Renal pelvis (tissue), 4 donors: ENCODE measurements around the gene GTF2F1. TPM values are rescaled to one million over a fixed set of nuclear protein-coding genes. Genes with fewer than 3 reads are reported as not detected.
"Not testable (repeated sequence)": the region's sequence is repeated elsewhere in the genome, so short reads cannot be mapped to it uniquely, and the experiment has no call there.

Experiments used
- DNase-seq: peaks from one replicate; pipeline ENCODE4 v3.0.0-alpha.2; 2013
- polyA plus RNA-seq, 3 donors: library from polyadenylated mRNA; unstranded; fragments of 120-200 nt; gene quantifications; one replicate each; pipeline ENCODE4 v1.2.1, GENCODE V29; 2013; ENCODE audit not compliant: insufficient read length in 3 of 3

Gene GTF2F1
- polyA plus RNA-seq, 3 donors = 91.7 to 102 (median 100) TPM

DNA sequence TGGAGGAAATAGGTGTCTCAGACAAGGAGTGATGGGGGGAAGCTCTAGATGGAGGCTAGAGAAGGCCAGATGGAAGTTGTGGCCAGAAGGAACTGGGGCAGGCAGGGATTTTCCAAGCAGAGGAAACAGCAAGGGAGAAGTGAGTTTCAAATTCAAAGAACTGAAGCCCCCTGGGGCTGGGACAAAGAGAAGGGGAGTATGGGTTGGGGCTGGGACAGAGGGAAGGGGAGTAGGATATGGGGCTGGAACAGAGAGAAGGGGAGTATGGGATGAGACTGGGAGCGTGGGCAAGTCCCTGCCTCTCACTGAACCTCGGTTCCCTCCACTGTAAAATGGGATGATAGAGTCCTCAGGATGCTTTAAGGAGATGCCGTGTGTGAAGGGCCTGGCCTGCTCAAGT, 1.9 kb upstream of the GTF2F1 start:
- DNase-seq = no peak

GRCh38 chr19:6393983-6394412, 1.0 kb upstream of the GTF2F1 start:
- no peak for DNase-seq

DNA sequence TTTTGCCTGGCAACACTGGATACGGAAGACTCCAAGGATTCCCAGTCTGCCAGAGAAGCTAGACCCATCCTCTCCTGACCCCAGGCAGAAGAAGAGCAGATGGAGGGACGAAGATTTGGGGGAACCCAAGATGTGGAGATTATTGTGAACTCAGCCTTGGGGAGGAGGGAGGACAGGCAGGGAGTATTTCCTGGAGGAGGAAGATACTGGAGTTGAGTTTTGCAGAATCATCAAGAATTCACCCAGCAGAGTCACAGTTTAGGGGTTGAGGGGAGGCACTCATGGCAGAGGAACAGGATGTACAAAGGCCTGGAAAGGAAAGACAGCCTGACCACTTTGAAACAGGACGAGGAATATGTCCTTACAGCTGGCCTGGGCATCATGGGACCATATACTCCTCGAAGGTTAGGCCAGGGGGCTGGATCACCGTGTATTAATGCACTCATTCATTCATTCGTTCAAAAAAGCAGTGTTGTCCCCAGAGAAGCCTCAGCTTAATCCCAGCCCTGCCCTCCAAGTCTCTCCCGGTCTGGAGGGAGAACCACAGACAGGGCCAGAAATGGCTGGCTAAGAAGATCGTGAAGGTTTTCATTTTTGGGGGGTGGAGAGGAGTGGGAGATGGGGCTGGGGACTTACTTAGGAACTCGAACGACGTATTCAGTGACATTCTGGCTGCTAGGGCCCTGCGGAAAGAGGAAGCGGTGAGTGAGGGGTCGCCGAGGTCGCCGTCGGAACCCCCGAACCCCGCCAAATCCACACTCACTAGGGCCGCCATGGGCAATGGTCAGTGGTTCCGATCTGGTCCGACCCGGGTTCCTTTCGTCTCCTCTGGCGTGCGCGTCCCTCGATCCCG, 517 bp downstream of the GTF2F1 start:
- no peak for DNase-seq

DNA sequence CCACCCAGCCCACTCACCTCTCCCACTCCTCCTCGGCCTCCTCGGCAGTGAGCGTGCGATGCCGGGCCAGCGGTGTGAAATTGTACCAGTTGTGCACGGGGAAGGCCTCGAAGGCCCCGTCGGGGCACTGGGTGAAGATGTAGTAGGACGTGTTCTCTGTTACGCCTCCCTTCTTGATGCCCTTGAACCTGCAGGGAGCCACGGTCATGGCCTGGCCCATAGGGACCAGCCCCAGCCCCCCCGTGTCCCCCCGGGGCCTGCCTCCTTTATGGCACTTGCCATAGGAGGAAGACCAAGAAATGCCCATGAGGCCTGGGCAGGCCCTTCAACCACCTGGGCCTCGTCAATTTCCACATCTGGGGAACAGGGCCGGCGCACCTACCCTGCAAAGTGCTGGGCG, 5.6 kb downstream of the GTF2F1 start:
- DNase-seq = no peak

DNA sequence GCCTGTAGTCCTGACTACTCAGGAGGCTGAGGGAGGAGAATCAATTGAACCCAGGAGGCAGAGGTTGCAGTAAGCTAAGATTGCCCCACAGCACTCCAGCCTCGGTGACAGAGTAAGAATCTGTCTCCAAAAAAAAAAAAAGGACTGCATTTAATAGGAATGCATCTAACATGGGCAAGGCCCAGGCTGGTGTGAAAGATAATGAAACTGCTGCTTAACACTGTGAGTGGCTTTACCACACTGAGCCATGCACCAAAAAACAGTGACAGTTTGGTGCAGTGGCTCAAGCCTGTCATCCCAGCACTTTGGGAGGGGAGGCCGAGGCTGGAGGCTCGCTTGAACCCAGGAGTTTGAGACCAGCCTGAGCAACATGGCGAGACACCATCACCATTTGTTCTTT, 8.6 kb downstream of the GTF2F1 start:
- no peak for DNase-seq

- DNase-seq = no peak
Measured at GRCh38 chr19:6383188-6383587, 9.8 kb downstream of the GTF2F1 start.

DNA sequence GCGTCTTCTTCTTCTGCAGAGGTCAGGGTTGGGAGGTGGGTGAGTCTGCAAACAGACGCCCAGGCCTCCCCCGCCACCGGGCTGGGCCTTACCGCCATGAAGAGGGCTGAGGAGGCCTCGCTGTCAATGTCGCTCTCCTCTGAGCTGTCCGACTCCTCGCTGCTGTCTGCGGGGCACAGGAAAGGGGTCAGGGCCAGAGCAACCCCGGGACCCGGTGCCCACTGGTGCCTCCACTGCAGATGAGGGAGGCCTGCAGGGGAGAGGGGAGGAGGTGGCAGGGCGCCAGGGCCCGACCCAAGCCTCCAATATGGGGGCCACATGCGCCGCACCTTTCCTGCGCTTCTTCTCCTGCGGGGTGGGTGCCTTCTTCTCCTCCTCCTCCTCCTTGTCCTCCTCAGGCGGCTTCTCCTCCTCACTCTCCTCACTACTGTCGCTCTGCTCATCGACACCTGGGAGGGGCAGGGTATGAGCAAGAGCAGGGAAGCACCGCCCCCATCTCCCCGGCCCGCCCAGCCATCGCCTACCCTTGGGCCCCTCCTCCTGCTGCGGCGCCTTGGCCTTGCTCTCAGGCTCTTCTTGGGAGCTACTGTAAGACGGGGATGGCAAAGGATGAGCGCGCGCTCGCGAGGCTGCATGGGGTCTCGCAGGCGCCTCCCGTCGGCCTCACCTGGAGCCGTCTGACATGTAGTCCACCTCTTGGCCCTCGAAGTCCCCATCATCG, 11.8 kb downstream of the GTF2F1 start:
- DNase-seq = no peak

- no peak for DNase-seq
Measured at GRCh38 chr19:6379744-6380143, 13.2 kb downstream of the GTF2F1 start.

DNA sequence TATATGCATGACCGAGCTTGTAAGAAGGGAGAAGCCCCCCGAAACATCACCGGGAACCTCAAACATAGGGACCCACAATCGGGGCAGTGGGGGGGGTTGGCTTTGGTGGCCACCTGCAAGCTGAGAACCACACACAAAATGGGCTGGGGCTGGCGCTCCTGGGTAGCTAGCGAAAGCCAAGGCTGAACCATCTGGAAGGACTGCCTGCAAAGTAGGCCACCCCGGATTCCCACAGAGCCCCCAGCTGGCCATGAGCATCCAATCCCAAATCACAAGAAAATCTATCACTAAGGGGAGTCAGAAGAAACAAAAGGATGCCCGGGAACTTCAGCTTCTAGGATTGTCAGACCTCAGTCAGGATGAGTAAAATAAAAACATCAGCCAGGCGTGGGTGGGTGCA, 14.5 kb downstream of the GTF2F1 start:
- no peak for DNase-seq

GRCh38 chr19:6378041-6378440, 14.9 kb downstream of the GTF2F1 start:
- DNase-seq = peak; percentile 52

GRCh38 chr19:6376512-6377190, 16.3 kb downstream of the GTF2F1 start:
- DNase-seq = no peak

GRCh38 chr19:6375411-6376010, 17.5 kb downstream of the GTF2F1 start, which contains the start of gene PSPN:
TSS of gene PSPN (minus strand) at chr19:6375933. CDS start at chr19:6375849, 84 bp downstream.
- DNase-seq = no peak

DNA sequence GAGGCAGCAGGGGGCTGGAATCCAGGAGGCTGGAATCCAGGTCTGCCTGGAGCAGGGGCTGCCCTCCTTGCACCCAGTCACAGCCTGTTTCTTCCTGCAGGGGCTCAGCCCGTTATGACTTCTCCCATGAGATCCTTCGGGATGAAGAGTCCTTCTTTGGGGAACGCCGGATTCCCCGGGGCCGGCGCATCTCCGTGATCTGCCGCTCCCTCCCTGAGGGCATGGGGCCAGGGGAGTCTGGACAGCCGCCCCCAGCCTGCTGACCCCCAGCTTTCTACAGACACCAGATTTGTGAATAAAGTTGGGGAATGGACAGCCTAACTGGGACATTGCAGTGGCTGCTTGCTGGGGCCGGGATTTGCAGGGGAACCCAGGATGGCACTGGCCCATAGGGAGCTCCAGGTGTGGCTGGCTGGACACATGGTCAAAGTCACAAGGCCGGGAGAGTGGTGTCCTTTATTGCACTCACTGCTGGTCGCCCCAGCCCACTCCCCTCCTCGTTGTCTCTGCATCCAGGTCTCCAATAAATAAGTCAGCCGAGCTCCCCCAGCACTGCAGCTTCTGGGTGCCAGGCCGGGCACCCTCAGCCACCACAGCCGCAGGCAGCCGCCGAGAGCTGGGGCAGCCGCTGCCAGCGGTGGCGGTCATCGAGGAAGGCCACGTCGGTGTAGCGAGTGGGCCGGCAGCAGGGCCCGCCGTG, 18.1 kb downstream of the GTF2F1 start:
- DNase-seq = no peak

DNA sequence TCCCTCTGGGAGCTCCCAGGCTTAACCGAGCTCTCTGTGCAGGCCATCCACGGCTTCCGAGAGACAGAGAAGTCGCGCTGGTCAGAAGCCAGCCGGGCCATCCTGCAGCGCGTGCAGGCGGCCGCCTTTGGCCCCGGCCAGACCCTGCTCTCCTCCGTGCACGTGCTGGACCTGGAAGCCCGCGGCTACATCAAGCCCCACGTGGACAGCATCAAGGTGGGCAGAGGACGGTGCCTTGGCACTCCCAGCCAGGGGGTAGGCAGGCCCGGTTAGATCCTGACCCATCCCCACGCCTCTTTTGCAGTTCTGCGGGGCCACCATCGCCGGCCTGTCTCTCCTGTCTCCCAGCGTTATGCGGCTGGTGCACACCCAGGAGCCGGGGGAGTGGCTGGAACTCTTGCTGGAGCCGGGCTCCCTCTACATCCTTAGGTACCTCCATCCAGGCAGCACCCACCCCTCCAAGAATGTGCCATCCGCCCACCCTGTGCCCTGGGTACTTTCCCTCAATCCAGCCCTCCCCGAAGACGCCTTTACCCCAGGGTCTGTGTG, 18.7 kb downstream of the GTF2F1 start:
- DNase-seq = no peak

DNA sequence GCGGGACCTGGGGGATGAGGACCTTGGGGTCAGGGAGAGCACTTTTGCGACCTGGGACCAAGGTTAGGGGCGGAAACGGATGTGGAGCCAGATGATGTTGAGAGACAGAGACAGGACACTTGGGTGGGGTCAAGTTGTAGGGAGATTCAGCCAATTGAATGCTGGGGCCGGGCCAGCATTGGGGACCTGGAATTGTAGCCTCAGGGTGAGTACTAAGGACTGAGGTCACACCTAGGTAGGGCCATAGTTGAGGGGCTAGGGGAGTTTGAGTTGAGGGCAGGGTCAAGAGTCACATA, 19.2 kb downstream of the GTF2F1 start:
- no peak for DNase-seq

DNA sequence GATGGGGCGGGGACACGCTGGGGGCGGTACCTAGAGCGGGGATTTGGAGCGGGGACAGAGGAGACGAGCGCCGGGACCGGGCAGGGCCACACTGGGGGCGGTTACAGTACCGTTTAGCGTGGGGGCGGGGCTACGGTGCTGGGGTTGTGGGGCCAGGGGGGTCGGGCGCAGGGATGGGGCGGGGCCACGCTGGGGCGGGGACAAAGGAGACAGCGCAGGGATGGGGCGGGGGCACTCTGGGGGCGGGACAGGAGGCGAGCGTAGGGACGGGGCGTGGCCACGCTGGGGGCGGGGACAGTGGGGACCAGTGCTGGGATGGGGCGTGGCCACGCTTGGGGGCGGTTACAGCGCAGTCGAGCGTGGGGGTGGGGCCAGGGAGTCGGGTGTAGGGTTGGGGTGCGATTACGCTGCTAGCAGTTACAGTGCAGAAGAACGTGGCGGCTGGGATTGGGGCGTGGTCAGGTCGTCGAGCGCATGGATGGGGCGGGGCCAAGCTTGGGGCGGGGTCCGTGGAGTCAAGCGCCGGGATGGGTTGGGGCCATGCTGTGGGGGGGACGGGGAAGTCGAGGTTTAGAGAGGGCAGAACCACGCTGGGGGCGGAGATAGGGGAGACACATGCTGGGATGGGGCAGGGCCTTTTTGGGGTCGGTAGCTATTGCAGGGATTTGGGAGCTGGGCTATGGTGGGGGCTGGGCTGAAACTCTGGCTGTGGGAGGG, 19.7 kb downstream of the GTF2F1 start:
- peak; percentile 96 for DNase-seq

DNA sequence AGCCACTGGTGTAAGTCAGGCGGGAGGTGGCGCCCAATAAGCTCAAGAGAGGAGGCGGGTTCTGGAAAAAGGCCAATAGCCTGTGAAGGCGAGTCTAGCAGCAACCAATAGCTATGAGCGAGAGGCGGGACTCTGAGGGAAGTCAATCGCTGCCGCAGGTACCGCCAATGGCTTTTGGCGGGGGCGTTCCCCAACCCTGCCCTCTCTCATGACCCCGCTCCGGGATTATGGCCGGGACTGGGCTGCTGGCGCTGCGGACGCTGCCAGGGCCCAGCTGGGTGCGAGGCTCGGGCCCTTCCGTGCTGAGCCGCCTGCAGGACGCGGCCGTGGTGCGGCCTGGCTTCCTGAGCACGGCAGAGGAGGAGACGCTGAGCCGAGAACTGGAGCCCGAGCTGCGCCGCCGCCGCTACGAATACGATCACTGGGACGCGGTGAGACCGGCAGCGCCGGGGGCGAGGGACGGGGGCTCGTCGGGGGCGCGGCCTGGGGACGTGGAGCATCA, 20.3 kb downstream of the GTF2F1 start, which contains the start of gene ALKBH7:
Gene ALKBH7, plus strand, starts transcription at position 201 of the 502 bp plus-strand sequence. Its CDS starts 27 bp downstream, at position 228.
- DNase-seq = peak; percentile 100

- DNase-seq = no peak
Measured at GRCh38 chr19:6364353-6364752, 28.6 kb downstream of the GTF2F1 start.

DNA sequence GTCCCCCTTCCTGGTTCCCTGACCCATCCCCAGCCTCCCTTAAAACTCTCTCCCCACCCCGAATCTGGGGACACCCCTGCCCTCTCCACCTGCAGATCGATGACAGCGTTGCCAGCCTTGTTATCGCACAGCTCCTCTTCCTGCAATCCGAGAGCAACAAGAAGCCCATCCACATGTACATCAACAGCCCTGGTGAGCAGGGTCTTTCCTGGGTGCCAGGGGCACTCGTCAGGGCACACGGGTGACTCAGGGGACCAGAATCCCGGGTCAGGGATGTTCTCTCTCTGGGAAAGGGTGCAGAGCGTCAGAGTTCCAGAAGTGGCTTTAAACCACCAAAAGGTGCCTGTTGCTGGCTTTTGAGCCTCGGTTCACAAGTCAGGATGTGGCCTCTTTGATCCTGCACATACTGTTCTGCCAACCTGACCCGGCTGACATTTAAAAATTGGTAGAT, 30.6 kb downstream of the GTF2F1 start:
- no peak for DNase-seq

GRCh38 chr19:6362027-6362350, 31.0 kb downstream of the GTF2F1 start:
- no peak for DNase-seq

- DNase-seq = not testable (repeated sequence)
Measured at GRCh38 chr19:6360857-6361216, 32.1 kb downstream of the GTF2F1 start.
